GM21526 (cell line): Measurements from ENCODE around the gene GRID1.
"Not testable (repeated sequence)": the region's sequence is repeated elsewhere in the genome, so short reads cannot be mapped to it uniquely, and the experiment has no call there.

Source experiments
- ATAC-seq: cut with Tn5 transposase; IDR thresholded peaks from one replicate; pipeline ENCODE4 v1.9.1; 2021; ENCODE audit warnings: moderate library complexity; ENCODE audit not compliant: unreplicated experiment, low FRiP score

Gene GRID1

DNA sequence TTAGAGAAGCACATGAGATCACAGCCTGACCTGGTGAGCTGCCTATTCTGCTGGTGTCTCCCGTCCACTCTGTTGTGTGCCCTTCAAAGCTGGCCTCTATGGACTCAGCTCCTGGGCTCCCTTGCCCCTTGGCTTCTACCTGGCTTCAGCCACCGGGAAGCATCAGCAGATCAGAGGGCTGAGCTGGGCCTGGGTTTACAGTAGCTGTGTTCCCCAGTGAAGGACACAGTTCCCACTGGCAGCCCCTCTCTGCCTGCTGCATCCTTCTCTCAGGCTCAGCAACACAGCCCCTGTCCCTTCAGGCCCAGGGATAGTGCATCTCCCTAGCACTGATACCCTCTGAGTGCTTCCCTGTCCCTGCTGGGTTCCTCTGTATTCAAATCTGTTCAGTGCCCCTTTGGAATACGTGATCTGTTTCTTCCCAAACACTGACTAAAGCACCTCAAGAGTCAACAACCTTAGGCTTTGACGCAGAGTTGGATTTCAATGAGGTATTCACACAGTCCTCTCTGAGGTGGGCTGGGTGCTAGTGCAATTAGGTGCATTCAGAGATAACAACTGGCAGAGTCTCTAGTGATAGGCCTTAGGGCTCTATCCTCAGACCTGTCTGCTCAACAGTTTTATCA, 109.8 kb downstream of the GRID1 start:
- ATAC-seq, result no peak

DNA sequence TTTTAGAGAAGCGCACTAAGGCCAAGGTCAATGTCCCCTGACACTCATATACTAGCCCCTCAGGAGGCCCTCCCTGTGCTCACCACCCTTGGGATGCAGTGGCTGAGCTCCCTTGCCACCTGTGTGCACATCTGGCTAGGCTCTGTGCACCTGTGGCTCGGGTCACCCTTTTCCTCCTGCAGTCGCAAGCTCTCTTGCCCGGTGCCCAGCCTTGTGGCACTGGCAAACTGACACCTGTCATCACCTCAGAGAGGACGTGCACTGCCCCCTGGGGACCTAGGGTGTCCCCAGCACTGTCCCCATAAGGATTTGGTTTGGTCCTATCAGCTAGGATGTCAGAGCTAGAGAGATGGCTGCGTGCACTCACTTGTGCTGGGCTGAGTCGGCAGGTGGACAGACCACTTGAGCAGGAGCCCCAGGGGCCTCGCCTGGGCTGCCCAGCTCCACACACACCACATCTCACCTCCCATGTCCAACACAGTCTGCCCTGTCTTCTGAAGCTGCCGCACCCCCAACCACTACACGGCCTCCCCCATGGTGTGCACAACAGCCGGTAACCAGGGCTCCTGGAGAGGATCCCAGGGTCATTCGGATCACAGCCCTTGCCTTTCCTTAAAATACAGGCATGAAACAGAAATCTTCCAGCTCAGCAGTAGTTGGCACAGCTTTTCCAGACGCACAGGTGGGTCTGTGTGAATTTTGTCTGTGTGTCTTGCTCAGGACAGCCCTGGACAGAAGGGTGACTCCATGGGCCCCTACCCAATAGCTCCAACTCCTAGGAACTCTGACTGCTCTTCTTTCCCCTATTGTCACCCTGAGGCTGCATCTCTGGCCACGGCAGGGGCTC, 111.0 kb downstream of the GRID1 start:
- ATAC-seq, result no peak

DNA sequence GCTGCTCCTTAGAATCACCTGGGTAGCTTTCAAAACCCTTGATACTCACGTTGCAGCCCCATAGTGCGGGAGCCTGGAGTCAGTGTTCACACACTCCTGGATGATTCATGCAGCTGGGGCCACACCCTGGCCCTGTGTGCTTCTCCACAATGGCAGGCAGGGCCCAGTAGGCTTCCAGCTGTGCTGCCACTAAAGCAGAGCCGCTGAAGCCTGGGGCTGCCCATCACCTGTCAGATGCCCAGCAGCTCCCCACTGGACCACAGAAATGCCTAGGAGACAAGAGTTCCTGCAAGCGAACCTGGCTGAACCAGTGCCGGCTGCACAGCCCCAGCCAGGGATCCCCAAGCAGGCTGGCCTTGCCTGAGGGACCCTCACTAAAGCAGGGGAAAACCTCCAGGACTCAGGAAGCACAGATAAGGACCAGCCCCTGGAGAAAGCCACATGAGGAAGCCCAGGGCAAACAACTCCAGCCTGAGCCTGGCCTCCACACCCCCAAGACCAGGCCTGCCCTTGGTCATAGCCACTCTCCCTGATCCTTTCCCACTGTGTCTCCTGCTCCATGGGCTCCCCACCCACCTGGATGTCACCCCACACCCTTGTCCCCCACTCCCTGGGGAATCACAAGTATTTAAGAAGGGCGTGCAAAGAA, 111.9 kb downstream of the GRID1 start:
- no peak for ATAC-seq

DNA sequence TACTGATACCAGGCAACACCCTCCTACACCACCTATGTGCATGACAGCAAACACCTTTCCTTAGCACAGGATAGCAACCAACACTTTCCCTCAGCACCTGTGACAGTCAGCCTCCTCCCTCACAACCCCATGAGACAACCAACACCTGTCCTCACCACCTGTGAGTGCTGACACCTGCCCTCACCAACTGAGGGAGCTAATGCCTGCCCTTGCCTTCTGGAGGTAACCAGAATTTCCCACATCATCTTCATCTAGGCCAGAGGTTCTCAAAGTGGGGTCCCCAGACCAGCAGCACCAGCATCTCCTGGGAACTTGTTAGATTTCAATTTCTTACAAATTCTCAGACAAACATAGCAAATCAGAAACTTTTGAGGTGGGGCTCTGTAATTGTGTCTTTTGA, 112.5 kb downstream of the GRID1 start:
- no peak for ATAC-seq

DNA sequence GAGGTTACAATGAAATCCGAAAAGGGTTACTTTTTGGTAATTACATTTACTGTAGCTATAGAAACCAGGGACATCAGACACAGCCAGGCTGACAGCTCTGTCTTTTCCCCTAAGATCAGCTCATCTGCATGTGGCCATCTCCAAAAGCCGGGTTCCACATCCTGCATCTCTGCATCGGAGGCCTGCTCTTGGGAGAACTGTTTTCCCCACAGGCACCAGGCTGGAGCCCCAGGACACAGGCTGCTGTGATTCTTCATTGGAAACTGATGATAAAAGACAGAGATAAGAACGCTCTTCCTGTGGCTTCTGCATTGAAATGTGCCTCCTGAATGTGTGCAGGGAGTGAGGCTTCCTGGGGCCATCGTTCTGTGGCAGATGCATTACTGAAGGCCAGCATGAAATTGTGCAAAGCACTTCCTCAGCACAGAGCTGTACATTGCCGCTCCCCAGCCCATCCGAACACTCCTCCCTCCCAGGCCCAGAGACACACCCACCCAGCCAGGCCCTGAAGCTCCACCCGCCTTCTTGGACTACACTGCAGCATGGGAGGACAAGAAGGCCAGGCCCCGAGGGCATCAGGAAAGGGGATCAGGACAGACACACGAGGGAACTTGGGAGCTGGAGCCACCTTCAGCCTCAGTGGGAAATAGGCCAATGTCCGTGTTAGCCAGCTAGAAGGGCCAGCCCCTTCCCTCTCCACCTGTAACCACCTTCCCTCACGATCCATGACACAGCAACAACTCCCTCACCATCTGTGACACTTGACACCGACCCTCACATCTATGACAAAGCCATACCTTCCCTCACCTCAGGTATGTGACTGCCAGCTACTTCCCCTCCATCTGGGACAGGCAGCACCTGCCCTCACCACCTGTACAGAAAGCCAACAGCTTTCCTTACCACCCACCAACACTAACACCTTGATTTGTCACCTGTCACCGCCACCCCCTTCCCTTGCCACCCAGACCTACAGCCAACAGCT, 113.2 kb downstream of the GRID1 start:
- ATAC-seq, result no peak

DNA sequence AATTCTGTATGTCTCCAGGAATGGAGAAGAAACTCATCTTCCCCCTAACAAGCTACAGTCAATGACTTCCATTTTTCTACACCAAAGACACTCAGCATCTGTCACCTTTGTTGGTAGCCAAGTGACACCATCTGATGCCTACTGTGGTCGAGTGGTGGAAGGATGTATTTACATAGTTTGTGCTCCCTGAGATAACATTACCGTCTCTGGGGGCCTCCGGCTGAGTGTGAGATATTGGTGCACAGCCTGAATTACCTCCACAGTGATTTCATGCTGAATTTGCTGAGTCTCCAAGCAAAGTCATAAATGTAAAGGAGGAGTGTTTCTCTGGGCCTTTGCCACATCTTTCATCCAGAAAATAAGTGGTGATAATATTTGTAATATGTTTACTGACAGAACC, 114.0 kb downstream of the GRID1 start:
- no peak for ATAC-seq

DNA sequence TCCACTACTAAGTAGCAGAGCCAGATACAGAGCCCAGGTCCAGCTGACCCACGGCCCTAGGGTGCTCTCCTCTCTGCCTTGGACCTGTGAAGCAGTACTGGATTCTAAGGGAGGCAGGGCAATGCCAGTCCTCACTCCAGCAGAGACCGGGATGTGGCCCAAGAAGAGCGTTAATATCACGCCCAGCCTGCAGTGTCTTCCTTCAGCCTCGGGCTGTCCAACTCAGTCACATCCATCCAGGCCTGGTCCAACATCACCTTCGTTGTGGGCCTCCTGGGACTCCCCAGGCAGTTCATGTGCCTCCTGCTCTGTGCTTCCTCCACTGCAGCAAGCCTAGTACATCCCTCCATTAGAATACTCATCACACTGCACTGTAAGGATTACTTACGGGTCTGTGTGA, 114.5 kb downstream of the GRID1 start:
- no peak for ATAC-seq

DNA sequence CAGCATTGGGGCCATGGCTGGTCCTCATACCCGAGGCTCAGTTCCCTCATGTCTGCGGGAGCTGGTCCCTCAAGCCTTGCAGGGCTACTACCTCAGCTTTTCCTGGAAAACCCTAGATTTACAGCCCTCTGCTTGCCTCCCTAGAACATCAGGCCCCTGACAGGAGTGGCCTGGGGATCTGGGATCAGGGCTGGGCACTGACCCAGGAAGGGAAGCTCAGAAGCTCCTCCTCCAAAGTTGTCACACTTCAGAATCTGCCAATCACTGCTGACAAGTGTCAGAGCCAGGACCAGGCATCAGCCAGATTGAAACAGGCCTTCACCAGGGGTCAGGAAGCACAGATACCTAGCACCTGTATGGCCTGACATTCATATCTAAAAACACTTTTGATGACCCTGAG, 115.2 kb downstream of the GRID1 start:
- no peak for ATAC-seq

DNA sequence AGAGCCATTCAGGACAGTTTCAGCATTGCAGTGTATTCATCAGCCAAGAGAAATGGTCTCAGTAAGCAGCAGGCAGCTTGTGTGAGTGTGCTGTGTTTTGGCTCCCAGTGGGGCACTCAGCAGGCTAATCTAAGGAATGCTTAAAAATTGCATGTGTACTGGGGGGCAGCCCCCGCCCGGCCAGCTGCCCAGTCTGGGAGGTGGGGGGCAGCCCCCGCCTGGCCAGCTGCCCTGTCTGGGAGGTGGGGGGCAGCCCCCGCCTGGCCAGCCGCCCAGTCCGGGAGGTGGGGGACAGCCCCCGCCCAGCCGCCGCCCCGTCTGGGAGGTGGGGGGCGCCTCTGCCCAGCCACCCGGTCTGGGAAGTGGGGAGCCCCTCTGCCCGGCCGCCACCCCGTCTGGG, 116.2 kb downstream of the GRID1 start:
- ATAC-seq, result no peak

DNA sequence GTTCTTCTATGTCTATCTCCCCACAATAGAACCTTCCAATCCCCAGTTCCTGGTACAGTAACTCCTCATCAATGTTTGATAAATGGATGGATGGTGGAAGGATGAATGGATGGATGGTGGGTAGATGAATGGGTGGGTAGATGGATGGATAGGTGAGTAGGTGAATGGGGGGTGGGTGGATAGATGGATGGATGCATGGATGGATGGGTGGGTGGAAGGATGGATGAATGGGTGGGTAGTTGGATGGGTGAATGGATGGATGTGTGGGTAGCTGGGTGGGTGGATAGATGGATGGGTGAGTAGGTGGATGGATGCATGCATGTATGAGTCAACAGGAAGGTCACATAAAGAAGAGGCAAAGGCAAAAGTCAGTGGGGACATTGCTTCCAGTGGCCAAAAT, 116.8 kb downstream of the GRID1 start:
- ATAC-seq, result no peak

DNA sequence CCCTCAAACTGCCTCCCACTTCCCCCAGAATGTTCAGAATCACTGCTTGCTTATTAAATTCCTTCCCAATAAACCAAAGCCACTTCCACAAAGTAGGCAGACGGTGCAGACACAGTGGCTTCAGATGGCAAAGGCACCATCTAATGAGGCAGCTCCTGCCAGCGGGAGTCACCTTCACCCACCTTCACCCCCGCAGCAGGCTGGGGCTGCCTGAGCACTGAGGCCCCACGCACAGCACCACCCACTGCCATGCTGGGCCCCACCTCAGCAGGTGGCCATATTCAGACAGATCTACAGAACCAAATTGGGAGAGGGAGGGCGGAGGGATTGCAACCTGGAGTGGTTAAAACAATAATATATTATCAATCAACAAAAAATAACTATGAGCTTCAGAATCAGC, 118.5 kb downstream of the GRID1 start:
- no peak for ATAC-seq

DNA sequence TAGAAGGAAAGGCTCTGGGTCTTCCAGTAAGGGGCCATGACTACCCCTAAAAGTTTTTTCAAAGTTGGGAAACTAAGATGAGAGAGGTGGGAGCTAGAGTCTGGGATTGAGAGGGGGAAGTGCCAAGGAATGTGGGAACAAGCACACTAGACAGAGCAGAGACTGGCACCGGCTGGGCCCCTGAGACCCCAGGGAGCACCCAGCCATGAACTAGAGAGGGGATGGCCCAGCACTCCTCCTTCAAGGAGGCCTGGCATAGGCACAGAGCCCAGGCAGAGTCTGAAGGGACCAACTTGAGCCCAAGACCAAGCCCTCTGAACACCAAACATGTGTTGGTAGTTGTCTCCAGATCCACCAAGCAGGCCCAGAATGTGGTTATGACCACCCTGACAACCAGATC, 119.0 kb downstream of the GRID1 start:
- no peak for ATAC-seq

DNA sequence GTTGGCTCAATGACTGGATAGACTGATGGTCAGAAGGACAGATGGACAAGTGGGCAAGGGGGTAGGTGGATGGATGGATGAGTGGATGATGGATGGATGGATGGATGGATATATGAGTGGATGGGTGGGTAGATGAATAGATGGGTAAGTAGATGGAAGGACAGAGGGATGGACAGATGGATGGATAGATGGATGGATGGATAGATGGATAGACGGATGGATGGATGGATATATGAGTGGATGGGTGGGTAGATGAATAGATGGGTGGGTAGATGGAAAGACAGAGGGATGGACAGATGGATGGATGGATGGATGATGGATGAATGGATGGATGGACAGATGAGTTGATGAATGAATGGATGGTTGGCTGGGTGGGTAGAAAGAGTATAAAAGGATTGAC, 119.5 kb downstream of the GRID1 start:
- no peak for ATAC-seq

DNA sequence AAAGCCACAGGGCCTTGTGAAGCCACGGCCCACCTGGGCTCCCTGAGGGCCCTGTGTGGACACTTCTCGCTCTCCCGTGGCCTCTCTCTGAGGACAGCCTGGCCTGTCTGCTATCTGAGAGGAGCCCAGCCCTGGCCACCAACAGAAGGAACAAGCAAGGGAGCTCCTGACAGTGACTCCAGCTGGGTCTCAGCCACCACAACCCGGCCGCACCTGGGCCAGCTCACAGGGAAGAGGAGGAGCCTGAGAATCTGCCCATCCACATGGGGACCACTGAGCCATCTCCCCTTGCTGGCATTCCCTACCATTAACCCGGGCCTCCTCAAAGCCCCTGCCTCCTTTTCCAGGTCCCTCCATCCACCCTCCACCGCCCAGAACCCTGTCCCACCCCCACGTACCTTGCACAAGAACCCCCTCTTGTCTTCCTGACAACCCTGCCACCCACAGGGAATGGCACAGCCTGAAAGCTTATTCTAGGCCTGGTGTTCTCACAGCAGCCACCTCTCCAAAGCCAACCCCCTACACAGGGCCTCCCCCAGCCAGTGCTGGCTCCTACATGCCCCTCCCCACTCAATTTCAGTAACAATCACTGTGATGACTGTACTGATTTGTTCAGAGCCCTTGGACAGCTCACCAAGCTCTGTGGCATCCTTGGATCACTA, 120.2 kb downstream of the GRID1 start:
- ATAC-seq, result no peak

DNA sequence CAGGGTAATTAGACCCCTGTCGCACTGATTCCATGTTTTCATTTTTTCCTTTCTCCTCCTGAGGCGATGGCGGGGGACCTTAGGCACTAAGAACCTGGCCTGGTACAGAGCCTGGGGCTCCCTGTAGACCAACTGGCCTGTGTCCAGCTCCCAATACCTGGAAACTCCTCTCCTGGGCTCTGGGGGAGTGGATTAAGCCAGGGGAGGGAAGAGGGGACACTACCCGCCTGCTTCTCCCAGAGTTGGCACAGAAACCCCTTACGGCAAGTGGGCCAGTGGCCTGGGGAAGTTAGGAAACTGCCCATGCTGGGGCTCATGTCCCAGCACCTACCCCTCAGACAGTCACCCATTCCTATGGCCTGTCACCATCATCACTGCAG, 121.6 kb downstream of the GRID1 start:
- ATAC-seq, result no peak

DNA sequence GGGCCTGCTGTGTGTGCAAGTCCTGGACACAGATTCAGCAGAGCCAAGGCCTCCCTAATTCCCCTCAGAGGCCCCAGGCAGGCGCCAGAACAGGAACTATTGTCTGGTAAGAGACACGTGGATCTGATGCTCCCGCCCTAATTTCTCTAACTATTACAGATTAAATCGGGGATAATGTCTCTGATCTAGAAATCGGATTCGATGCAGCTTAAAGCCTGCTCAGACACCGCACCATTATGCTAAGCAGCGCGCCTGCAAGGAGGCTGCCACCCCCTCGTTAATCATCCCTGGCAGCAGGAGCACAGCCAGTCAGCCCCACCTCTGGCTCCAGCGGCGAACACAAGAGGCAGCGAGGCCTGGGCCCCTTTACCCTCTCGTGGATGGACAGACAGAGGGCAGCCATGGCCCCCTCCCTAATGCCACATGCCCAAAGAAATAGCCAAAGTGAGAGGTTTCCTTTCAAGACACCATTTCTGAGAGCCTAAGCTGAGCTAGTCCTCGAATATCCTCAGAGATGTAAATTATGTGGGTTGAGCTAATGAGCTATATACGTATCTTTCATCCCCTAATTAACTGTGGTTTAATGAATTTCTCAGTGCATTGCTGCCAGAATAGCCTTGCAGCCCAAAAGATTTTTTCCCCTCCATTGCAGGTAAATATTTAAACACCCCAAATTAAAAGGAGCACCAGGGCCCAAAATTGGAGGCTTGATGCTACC, 122.1 kb downstream of the GRID1 start:
- ATAC-seq, result no peak

DNA sequence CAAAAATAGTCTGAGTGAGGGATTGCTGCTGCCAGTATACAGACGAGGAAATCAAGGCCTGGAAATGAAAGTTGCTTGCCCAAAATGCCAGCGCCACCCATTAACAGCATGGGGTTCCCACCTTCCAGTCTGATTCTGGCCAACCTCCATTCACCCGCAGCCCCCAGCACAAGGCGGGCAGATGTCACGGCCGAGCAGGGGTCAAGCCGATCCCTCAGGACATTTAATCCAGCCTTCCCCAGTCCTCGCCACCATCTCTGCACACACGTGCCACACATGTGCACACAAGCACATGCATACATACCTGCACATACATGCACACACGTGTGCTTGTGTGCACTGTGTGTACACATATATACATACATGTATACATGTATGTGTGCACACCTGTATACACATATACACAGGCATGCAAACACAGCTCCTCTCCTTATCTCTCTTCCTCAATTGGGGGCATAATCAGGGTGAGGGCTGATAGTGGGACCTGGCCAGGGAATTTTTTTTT, 122.9 kb downstream of the GRID1 start:
- ATAC-seq, result no peak

DNA sequence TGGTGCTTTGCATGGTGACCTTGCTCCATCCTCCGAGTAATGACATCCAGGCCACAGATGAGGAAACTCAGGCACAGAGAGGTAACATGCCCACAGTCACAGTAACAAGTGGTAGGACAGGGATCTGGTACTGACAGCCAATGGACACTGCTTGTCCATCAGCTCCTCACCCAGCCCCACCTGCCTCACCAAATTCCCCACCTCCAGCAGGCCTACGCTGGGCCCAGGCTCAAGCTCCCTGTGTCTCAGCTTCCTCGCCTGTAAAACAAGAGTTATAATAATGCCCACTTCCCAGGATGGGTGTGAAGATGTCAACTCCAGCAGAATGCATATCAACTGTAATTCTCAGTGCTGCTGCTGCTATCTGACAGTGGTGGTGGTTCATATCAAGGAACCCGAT, 123.8 kb downstream of the GRID1 start:
- no peak for ATAC-seq

DNA sequence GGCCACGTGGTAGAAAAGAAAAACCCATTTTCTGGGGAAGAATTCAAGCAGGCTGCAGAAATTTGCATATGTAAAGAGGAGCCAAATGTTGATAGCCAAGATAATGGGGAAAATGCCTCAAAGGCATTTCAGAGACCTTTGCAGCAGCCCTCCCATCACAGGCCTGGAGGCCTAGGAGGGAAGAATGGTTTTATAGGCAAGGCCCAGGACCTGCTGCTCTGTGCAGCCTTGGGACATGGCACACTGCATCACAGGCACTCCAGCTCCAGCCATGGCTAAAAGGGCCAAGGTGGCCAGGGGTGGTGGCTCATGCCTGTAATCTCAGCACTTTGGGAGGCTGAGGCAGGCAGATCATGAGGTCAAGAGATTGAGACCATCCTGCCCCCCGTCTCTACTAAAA, 128.5 kb downstream of the GRID1 start:
- not testable (repeated sequence) for ATAC-seq
